GM15510 (cell line): ENCODE measurements around the gene BRMS1L.

ENCODE experiments used
- POLR2A ChIP-seq: IDR thresholded peaks from 3 replicates; pipeline ENCODE4 v1.6.1; 2011; ENCODE audit warnings: borderline replicate concordance; ENCODE audit not compliant: insufficient read length; ENCODE audit errors: extremely low read depth

BRMS1L gene

GRCh38 chr14:35826218-35826951 lies at the start of gene BRMS1L:
BRMS1L (plus strand) TSS chr14:35826338; CDS start chr14:35826517, 179 bp downstream.
- peak; percentile 93 for TF ChIP-seq POLR2A

GRCh38 chr14:35776823-35777222 lies 49.3 kb upstream of the BRMS1L start:
- TF ChIP-seq POLR2A: no peak

GRCh38 chr14:35779368-35779767 lies 46.8 kb upstream of the BRMS1L start:
- TF ChIP-seq POLR2A: no peak

GRCh38 chr14:35783699-35784098 lies 42.4 kb upstream of the BRMS1L start:
- no peak for TF ChIP-seq POLR2A

GRCh38 chr14:35786856-35787255 lies 39.3 kb upstream of the BRMS1L start:
- no peak for TF ChIP-seq POLR2A

GRCh38 chr14:35789651-35790050 lies 36.5 kb upstream of the BRMS1L start:
- TF ChIP-seq POLR2A: no peak

GRCh38 chr14:35797796-35798195 lies 28.3 kb upstream of the BRMS1L start:
- TF ChIP-seq POLR2A: no peak

- TF ChIP-seq POLR2A: no peak
Observed at GRCh38 chr14:35806006-35806907, 19.9 kb upstream of the BRMS1L start.

GRCh38 chr14:35807131-35807961 lies 18.8 kb upstream of the BRMS1L start:
- TF ChIP-seq POLR2A: no peak

GRCh38 chr14:35808076-35808637 lies 18.0 kb upstream of the BRMS1L start:
- no peak for TF ChIP-seq POLR2A

GRCh38 chr14:35808638-35809563 lies 17.2 kb upstream of the BRMS1L start, which contains the start of gene RALGAPA1:
RALGAPA1 (minus strand) TSS chr14:35809295; CDS start chr14:35808835, 460 bp downstream.
- peak; percentile 80 for TF ChIP-seq POLR2A

GRCh38 chr14:35809597-35809996 lies 16.5 kb upstream of the BRMS1L start:
- no peak for TF ChIP-seq POLR2A

- TF ChIP-seq POLR2A: no peak
Observed at GRCh38 chr14:35810963-35811362, 15.2 kb upstream of the BRMS1L start.
